NCI-H446 treated with DMSO at 0.1 percent for 48 hours (cell line): ENCODE measurements around the gene HBG2.
"Not testable (repeated sequence)": the region's sequence is repeated elsewhere in the genome, so short reads cannot be mapped to it uniquely, and the experiment has no call there.

Experiments
- DNase-seq: peaks from one replicate; lab custom pipeline; 2025; lab: John Stamatoyannopoulos, UW

HBG2 gene

DNA sequence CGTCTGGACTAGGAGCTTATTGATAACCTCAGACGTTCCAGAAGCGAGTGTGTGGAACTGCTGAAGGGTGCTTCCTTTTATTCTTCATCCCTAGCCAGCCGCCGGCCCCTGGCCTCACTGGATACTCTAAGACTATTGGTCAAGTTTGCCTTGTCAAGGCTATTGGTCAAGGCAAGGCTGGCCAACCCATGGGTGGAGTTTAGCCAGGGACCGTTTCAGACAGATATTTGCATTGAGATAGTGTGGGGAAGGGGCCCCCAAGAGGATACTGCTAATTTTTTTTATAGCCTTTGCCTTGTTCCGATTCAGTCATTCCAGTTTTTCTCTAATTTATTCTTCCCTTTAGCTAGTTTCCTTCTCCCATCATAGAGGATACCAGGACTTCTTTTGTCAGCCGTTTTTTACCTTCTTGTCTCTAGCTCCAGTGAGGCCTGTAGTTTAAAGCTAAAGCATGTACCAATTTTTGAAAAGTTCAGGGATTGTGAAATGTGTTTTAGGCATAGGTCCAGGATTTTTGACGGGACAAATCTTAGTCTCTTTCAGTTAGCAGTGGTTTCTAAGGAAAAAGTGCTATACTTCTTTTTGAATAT lies 4.7 kb downstream of the HBG2 start, which contains the start of gene HBG1:
Gene HBG1 (minus strand): TSS at position 51 of the 590 bp plus-strand sequence. CDS start 53 bp downstream, outside the sequence.
- DNase-seq, result not testable (repeated sequence)

DNA sequence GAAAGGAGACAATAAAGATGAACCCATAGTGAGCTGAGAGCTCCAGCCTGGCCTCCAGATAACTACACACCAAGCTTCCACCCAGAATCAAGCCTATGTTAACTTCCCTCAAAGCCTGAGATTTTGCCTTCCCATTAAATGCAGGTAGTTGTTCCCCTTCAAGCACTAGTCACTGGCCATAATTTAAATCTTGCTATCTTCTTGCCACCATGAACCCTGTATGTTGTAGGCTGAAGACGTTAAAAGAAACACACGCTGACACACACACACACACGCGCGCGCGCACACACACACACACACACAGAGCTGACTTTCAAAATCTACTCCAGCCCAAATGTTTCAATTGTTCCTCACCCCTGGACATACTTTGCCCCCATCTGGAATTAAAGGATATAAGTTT lies 6.1 kb downstream of the HBG2 start:
- DNase-seq, result not testable (repeated sequence)

DNA sequence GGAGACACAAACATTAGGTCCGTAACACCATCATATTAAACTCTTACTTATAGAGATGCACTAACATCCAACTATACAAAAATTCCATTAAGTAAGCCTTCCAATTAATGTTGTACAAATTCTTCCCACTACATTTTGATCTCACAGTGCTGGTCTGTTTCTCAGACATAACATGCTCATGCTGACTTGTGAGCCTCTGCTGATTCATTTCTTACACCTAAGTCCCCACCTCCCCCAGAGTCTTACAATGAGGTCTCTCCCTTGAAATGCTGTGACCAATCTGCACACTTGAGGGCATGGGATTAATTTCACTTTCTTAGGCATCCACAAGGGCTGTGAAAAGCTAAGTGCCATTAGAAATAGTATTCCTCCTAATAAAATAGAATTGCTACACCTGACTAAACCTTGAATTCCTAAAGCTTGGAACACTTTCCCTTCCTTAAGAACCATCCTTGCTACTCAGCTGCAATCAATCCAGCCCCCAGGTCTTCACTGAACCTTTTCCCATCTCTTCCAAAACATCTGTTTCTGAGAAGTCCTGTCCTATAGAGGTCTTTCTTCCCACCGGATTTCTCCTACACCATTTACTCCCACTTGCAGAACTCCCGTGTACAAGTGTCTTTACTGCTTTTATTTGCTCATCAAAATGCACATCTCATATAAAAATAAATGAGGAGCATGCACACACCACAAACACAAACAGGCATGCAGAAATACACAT lies 6.9 kb downstream of the HBG2 start:
- DNase-seq, result no peak

DNA sequence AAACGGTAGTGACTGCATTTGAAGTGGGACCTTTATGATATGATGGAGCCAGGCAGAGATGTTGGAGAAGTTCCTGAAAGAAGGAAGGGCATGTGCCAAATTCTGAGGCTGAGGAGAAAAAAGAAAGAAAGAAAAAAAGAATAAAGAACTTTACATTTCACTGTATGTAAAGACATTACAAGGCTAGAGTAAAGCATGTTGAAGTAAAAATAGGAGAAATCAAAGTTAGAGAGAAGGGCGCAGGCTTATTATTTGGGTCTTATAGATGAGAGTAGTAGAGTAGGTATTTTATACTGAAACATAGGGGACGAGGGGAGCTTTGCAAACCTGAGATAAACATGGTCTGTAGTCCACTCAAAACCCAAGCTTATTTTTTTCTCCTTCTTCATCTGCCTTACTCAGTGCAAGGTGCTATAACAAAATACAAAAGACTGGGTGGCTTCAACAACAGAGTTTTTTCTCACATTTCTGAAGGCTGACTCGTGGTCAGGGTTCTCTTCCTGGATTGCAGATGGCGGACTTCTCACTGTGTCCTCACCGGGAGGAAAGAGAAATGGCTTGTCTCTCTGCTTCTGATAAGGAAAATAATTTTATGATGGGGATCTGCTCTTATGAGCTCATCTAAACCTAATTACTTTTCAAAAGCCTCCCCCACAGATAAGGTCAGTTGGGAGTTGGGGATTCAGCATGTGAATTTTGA lies 7.7 kb downstream of the HBG2 start:
- no peak for DNase-seq

- no peak for DNase-seq
These were observed 9.4 kb downstream of the HBG2 start for GRCh38 chr11:5245155-5245554.

GRCh38 chr11:5243816-5244180 lies 10.8 kb downstream of the HBG2 start:
- DNase-seq, result no peak

- no peak for DNase-seq
These were observed 11.4 kb downstream of the HBG2 start for GRCh38 chr11:5242933-5243815.

DNA sequence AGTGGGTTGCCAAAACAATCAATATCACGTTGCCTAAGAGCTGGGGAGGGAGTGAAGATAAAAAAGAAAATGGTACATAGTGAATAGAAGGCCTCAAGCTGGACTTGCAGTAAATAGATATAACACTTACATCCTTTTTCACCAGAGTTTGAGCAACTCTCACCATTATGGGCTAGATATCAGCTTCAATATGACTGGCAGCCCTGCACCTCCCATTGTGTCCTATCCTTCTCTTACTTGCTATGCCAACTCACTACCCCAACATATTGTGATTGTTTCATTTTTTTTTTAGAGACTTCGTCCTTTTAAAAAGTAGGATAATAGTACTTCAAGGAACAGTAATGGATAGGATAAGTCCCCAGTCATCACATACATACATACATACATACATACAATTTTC lies 12.4 kb downstream of the HBG2 start:
- DNase-seq, result no peak

DNA sequence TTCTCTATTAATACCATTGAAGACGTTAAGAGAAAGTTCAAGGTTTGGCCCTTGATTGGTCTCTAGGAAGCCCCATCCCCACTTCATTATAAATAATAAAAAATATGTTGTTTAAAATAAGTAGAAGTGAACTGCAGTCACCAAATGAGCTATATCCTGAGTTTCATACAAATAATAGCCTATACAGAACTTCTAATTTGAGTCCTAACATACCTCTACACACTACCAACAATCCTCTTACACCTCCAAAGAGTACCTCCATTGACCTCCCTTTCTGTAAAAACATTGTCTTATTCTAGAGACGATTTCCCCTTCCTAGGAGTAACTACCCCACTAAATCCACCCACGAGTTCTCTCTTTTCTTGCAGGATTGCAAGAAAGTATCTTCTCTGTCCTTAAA lies 13.1 kb downstream of the HBG2 start:
- DNase-seq, result no peak

DNA sequence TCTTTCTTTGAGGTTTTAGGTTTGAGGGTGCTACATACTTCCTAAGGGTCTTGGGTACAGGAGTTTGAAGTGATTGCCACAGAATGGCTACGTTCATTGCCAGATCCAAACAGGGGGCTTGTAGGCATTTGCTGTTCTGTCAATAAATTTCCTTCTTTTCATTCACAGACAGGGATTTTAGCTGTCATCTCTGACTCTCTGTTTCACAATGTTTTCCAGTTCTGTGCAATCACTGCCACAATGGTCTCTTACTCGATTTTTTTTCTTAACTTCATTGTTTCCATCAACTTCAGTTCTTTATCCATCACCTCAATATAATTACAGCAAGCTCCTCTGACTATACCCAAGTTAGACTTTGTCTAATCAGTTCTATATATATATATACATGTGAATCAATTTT lies 14.1 kb downstream of the HBG2 start:
- DNase-seq, result no peak

DNA sequence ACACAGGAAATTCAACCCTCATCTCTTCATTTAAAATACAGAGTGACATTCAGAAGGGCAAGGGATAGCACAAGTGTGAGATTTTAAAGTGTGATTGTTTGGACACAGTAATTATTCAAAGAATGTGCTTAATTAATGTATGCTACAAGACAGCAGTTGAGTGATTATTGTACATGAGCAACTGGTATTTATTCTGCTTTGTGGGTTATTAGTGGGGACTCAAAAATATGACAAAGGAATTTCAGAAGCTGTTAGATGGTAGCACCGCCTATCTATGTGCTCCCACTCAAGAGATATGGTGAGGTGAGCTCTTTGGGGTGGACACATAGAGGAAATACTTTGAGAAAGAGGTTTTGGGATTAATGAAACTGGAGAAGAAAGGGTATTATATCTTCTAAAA lies 14.5 kb downstream of the HBG2 start:
- DNase-seq, result no peak

DNA sequence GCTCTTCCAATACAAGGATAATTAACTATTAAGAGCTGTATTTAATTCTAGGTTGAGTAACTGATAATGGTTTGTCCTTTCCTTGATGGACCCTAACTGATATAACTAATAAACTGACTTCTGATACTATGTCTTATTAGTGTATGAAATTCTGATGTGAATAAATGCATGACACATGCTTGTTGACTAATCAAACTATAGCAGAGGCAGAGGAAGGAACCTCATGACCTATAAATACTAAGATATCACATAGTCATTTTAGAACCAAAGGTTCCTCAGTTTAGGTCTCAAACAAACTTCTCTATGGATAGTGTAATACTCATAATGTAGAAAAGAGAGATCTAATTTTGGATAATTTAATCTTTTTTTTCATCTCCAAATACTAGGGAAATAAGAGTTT lies 15.5 kb downstream of the HBG2 start:
- DNase-seq, result no peak

GRCh38 chr11:5238486-5238885 lies 16.1 kb downstream of the HBG2 start:
- no peak for DNase-seq

GRCh38 chr11:5237420-5237819 lies 17.2 kb downstream of the HBG2 start:
- no peak for DNase-seq

DNA sequence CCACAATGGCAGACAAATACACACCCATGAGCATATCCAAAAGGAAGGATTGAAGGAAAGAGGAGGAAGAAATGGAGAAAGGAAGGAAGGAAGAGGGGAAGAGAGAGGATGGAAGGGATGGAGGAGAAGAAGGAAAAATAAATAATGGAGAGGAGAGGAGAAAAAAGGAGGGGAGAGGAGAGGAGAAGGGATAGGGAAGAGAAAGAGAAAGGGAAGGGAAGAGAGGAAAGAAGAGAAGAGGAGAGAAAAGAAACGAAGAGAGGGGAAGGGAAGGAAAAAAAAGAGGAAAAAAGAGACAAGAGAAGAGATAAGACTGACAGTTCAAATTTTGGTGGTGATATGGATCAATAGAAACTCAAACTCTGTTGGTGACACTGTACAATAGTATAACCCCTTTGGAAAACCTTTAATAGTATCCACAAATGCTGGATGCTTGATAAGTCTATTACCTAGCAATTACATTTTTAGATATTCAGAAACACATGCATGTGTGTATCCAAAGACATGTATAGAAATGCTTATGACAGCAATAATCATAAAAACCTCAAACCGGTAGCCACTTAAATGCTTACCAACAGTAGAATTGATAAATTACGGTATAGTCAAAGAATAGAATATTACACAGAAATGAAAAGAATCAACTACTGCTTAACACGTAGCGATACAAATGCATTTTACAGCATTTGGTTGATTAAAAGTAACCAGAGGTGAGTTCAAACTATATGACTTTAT lies 19.1 kb downstream of the HBG2 start:
- no peak for DNase-seq

- no peak for DNase-seq
These were observed 20.2 kb downstream of the HBG2 start, which contains the start of gene HBD for GRCh38 chr11:5234381-5234834. TSS of gene HBD (minus strand) at chr11:5234483. CDS start at chr11:5234433, 50 bp downstream.

DNA sequence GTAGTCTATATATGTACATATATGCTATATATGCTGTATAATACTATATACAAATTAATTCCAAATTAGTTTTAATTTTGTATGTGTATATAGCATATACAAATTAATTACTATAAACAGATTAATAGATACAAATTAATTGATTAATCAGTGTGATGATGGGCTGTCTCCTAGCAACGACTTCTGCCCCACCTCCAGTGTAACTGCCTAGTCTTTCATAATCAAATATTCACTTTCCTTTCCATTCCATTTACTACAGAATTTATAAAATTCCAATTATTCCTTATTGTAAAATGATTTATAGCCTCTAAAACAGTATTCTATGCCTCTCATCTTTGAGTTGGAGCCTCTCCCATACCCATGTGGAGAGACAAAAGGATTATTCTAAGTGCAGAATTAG lies 21.3 kb downstream of the HBG2 start:
- DNase-seq, result no peak

- no peak for DNase-seq
These were observed 21.8 kb downstream of the HBG2 start for GRCh38 chr11:5232821-5233220.

GRCh38 chr11:5232176-5232575 lies 22.4 kb downstream of the HBG2 start:
- no peak for DNase-seq

- no peak for DNase-seq
These were observed 23.5 kb downstream of the HBG2 start for GRCh38 chr11:5231111-5231510.

DNA sequence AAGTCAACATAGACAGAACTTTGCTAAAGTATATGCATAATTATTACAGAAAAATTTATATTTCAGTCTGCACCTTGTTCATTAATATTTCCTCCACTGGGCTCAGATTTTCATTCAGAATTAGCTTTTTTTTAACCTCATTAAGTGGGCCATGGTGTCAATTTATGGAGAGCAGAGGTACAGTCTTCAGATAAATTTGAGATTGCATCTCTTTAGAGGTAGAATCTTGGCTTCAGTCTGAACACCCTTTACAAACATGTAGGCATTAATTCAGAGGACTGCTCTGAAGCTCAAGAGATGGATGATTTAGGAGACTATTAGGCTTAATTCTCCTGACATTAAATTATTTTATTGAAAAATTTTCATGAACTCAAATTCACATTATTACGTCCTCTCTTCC lies 24.3 kb downstream of the HBG2 start:
- DNase-seq, result no peak
